GM19452 (cell line): ENCODE results near the gene KIAA1217.
A peak's percentile ranks its signal among the peaks of the same experiment; 100 is the strongest.
"Not testable (repeated sequence)": the region's sequence is repeated elsewhere in the genome, so short reads cannot be mapped to it uniquely, and the experiment has no call there.

ENCODE experiments used
- ATAC-seq: cut with Tn5 transposase; IDR thresholded peaks from one replicate; pipeline ENCODE4 v1.9.1; 2021; ENCODE audit not compliant: unreplicated experiment

KIAA1217 gene

DNA sequence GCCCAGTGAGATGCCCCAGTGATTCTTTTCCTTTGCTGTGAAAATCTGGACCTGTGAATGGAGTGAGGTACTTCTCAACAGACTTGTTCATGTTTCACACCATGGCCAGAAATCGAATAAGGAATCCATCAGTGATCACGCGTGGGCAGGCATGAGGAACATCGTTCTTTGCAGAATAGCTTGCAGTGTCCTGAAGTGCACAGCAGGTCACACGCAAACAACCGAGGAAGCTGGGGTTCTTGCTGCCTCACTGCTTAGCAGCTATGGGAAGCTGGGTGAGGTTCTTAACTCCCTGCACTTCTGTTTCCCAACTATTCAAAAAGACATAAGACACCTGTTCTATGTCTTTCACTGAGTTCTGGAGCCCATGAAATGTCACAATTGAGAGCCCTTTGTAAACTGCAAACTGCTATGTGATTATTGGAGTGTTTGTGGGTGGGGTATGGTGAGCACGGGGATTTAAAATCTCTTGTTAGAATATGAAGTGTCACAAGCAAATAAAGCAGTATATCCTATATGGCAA is 253.4 kb downstream of the KIAA1217 start:
- no peak for ATAC-seq

DNA sequence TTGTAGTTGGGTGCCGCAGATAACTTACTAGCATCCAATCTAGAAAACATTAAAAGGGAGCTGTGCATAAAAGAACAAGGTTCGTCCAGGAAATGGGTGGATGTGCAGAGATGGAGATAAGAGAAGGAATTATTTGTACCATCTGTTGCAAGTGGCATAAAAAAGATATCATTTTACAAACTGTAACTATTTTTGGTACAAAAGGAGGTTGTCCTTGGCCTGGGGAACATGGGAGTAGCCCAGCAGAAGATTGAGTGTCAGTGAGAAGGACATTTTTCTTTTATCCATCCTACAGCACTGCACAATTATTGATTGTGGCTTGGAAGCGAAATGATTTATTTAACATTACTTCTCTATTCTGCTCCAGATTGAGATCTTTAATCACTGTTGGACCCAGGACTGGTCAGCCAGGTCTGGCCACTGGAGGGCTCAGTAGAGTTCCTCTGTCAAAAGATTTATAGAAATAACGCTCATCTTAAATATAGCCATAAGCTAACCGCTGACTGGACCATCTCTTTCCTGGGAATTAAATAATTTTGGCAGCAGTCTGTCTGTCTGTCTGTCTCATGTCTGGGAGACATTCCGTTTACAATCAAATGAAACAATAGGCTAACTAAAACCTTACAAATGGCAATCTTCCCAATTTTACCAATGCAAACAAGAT is 254.1 kb downstream of the KIAA1217 start:
- ATAC-seq = no peak

DNA sequence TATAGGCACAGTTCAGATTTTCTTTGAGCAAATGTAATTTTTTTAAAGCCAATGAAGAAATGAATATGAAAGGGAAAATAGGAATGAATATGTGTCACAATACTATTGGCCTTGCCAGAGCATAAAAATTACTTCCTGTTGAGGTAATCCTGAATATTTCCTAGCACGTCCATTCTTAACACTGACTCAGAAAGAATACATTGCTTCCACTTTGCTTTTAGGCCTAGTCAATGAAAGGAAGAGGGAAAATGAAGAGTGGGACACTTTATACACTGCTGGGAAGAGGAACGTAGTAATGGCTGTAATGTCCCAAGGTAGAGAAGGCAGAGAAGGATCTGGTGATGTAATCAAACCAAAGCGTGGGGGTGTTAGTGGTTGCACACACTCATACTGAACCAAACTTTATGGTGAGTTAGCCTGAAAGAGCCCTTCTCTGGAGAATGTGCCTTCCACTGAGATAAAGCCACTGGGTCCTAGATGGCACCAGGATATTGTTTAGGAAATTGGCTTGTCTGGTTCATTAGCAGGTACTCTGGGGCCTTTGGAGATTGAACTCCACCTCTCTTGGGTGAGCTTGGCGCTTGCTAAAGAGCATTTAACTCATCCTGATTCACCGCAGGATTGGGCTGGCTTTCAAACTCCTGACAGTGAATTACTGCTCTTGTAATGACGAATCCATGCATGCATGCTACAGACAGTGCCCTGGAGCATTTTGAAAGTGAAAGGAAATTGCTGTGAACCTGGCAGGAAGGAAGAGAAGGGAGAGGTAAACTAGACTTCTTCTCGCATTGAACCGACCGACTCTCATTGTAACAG is 254.9 kb downstream of the KIAA1217 start:
- ATAC-seq = peak; percentile 52

DNA sequence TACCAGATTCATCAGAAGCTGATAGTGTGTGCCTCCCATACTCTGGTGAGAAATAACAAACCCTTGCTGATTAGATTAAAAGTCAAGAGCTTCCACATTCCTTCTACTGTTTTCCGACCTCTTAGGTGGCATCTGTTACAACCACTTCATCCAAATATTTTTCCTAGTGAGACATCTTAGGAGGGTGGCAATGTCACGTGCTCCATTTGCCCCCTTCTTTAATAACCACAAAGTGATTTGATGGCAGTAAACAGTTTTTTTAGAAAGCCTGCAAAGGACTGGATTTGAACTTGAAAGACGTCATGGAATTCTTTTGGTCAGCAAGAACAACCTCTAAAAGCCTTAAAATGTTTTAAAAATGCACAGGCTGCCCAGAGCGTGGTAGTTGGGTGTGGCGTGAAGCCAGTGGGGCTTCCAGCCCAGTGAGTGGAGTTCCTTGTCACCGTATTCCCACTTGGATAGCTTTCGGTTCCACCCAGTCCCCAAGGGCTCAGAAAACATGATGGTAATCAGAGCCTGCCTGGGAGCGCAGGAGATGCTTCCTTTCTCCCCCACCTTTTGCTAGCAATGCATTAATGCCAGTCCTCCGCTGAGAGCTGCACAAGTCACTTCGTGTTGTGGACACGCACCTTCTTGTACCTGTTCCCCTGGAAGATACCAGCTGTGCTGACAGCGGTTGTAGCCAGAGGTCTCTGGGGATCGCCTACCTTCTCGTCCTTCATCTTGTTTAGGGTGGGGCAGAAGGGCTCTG is 256.4 kb downstream of the KIAA1217 start:
- ATAC-seq = no peak

DNA sequence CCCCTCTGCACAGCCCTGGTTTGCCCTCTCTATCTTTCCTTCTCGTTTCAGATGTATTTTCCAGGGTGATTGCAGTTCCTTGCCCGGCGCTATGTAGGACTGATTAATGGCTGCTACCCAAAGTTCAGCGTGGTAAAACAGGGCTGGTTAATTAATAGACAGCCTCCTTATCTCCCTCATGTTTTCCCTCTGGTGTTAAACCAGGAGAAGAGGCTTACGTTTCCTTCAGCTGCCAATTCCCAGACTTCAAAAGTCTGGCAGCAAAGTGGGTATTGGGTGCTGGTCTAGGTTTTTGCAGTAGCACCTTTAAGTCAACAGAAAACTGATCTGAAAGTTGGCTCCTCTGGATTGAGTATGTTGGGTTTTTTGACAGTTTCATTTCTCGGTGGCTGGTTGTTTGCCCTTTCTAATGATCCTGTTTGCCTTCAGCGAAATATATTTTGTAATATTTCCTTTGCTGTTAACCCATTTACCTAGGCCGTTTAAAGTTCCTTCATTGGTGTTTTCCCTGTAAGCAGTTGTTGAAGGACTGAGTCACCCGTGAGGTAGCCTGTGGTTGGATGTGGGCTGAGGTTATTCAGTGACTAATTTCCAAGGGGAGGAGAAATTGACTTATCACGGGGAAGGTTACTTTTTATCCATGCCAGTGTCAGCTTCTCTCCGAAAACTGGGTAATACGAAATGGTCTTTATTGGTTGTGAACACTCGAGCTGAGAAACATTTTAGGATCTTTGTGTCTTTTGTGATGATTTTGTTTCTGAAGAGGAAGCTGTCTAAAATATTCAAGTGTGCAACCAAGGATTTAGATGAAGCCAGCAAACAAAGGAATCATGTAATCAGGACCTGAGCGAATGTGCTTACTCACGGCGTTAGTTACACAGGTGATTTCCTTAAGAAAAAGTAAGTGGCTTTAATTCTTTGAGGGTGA is 257.2 kb downstream of the KIAA1217 start:
- ATAC-seq = no peak

DNA sequence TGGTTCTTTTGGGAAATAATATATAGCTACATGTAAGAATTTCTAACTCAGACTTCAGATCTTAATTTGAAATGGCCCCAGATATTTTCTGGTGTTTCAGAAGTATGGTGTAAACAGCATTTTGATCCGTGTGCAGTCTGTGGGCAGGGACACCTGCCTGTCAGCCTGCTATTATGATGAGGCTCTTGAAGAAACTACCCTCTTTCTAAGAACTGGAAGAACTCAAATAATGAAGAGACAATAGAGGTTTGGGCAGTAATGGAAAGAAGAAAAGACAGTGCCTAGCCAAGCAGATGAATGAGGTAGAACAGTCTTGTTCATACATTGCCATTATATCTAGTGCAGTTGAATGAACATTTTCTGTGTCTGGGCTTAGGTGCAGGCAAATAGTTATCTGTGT is 258.2 kb downstream of the KIAA1217 start:
- no peak for ATAC-seq

DNA sequence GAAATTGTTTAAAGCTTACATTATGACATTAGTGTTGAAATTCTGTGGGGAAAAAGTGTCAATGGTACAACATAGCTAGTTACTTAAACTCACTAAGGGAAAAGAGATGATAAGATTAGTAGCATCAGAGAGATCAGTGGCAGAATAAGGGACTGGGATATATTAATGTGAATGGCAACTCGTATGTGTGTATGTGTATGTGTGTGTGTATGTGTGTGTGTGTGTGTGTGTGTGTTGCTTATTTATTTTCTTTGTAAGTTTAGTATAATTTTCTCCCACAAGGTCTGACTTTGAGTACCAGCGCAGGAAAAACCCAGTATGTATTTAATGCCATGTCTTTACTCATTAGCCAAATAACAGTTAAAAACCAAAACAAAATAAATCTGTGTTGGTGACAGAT is 258.7 kb downstream of the KIAA1217 start:
- no peak for ATAC-seq

DNA sequence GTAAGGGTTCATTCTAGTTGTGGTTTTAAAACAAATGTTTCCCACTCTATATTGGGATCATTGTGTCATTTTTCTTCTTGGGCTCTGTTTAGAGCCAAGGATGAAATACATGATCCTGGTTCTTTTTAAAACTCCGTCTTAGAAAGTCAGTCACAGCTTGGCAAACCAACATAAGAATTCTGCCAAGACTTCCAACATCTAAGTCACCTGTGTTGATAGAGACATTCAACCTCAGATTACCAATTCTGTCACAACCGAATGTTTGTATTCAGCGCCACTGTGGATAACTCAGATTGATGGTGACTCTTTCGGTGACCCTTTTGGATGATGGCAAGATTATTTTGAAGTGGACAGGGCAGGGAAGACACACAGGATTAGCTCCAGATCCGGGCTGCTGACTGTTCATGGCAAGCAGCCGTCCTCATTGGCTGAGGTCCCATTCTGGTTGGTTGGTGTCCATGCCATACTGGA is 259.4 kb downstream of the KIAA1217 start:
- no peak for ATAC-seq

DNA sequence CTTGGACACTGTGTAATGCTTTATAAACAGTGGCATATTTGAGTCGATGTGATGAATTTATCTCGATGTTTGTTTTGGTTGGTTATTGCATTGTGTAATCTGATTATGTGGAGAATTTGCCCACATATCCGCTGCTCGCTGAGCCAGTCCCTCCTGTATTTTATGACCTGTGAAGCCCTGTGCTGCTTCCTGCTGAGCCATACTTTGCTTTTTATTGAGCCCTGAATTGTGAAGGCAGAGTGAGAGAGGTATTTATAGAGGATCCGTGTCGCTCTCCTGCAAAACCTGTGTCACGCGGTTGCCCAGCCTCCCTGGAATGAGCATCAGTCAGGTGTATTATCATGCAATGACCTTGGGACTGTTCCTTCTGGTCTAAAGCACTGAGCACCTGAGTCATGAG is 261.1 kb downstream of the KIAA1217 start:
- ATAC-seq = no peak

DNA sequence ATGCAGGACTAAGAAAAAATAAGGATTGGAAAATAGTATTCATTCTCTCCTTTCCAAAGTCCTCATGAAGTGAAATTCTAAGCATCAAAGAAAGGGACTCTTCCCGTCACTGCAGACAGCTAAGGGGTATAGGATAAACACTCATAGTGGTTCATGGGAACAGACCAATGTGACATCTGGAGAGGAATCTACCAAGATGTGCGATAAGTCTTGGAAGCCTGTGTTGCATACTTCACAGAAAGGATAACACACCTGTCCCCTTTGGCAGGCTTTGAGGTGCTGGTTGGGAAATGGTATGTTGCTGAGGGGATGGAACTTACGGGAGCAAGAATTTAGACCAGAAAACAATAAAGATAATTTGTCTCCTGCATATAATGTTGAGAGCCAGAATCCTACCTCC is 266.7 kb downstream of the KIAA1217 start:
- ATAC-seq = no peak

DNA sequence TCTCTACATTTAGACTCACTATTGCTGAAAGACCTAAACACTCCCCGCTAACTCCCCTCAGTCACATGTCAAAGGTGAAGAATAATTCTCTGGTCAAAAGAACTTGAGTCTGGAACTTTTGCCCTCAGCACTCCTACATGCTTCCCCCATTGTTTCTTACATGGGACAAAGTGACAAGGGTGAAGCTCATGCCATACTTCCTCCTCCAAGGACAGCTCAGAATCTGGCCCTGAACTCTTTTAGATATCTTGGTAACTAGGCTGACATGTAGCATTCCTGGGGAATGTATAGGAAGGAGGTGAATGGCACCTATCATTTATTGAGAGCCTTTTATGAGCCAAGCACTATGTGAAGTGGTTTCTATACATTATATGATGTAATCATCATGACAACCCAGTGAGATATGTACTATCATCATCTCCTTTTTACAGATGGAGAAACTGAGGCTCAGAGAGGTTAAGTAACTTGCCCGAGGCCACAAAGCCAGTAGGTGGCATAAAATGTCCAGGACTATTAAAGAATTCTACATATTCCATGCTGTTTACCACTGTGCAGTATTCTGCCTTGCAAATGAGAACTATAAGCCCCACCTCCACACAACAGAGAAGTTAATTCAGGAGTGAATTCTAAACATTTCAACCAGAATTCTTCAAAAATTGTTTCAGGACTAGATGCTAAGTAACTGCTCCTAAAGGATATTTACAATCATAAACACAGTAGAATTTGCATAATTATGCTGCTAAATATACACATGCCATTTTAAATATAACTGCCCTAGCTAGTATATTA is 268.2 kb downstream of the KIAA1217 start:
- no peak for ATAC-seq

DNA sequence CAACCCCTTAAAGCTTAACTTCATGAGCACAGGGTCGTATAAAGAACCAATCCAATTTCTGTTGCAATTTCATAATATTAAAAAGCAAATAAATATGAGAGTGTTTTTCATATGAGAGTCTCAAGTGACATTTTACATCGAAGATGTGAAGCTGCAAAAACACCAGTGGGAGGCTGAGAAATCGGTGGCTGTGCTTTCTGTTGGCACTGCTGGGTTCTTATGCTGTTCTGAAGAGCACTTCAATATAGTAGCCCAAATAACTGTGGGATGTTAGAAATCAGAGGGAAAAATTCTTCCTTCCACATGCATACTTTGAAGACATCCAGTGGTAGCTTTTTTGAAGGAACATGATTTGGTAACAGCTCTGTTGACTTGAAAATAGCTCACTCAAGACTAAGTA is 269.0 kb downstream of the KIAA1217 start:
- no peak for ATAC-seq

DNA sequence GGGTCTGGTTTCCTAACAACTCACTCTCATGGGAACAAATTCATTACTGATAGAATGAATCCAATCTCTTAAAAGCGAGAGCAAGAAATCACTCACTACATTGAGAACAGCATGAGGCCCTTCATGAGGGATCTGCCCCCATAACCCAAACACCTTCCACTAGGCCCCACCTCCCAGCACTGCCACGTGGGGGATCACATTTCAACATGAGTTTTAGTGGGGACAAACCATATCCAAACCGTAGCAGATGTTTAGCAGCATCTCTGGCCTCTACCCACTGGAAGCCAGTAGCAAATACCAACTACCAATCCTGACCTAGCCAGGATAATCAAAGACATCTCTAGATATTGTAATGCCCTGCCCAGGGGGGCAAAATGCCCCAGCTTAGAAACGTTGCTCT is 270.9 kb downstream of the KIAA1217 start:
- ATAC-seq = no peak

DNA sequence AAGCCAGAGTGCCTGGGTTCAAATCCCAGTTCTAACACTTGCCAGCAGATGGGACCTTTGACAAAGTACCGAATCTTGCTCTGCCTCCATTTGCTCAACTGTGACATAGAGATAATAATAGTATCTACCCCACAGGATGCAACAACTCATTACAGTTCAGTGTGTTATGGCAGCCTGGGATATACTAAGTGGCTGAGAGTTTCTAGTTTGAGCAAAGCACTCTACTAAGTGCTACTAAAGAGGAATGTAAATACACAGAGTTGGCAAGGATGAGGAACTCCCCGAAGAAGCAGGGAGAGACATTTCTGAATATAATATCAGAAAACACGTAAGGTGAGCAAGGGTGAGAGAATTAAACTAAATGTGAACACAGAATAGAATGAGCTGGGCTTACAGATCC is 271.5 kb downstream of the KIAA1217 start:
- ATAC-seq = no peak

DNA sequence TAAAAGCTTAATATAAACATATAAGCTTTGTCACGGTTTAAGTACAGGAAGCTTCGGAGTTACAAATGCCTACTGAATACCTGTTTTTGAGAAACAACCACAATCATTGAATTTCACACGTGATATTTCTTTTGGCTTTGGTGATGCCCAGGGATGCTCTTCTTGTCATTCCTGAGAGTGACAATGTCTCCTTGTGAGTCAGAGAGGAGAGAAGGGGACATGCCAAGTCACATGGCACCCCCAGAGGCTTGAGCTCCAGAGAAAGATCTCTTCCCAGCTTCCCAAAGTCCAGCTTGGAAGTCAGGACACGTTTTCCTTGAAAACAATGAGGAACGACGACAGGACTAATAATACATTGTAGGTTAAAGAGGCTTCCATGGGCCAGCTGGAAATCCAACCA is 272.3 kb downstream of the KIAA1217 start:
- ATAC-seq = no peak

DNA sequence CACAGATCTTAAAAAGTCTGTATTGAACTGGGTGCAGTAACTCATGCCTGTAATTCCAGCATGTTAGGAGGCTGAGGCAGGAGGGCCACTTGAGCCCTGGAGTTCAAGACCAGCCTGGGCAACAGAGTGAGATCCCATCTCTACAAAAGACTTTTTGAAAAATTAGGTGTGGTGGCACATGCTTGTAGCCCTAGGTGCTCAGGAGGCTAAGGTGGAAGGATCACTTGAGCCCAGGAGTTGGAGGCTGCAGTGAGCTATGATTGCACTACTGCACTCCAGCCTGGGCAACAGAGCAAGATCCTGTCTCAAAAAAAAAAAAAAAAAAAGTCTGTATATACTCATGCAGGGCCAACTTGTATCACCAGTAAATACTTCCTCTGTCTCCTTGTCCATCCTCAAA is 273.8 kb downstream of the KIAA1217 start:
- ATAC-seq = not testable (repeated sequence)

DNA sequence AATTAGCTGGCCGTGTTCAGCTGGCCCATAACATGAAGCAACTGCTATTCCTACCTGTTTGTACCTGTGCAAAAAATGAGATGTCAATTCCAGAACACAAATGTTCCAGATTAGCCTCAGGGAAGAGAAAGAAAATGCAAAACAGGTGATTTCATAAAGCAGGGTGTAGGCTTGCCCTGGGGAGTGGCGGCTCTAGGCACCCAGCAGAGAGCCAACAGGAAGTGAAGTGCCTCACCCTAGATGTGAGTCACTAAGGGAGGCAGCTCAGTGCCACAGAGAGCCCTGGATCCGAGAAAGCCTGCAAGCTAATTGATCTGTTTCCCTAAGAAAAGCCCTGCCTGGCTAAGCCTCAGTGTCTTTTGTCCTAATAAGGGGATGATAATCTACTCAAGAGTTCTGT is 274.8 kb downstream of the KIAA1217 start:
- ATAC-seq = no peak

DNA sequence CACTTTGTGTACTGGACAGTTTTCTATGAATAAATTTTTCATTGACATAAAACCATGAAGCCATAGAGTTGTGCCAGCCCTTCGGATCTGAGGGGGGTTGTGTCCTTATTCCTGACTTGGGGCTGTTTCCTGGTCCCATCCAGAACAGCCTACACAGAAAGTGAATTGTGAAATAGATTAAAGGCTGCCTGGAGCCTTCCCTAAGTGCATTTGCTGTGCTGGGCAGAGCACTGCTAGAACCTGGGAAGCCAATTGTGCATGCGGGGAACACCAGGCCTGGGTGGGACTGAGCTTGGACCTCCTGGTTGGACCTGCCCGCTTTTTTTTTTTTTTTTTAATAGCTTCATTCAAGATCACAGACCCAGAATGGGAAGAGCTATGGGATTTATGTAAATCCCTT is 275.8 kb downstream of the KIAA1217 start:
- no peak for ATAC-seq

DNA sequence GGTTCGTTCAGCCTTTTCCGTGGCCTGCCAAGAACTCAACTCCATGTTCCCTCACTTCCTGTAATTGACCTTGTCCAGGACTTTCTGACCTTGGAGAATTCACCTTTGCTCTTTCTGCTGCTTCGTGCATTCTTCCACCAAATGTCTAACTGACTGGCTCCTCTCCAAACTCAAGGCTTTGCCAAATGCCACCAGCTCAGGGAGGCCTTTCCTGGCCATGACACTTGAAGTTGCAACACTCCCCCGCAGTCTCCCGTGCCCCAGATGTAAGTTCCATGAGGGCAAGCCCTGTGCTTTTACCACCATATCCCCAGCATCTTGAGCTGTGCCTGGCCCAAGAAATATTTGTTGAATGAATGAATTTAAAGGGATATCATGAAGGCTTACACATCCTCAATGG is 276.4 kb downstream of the KIAA1217 start:
- no peak for ATAC-seq

DNA sequence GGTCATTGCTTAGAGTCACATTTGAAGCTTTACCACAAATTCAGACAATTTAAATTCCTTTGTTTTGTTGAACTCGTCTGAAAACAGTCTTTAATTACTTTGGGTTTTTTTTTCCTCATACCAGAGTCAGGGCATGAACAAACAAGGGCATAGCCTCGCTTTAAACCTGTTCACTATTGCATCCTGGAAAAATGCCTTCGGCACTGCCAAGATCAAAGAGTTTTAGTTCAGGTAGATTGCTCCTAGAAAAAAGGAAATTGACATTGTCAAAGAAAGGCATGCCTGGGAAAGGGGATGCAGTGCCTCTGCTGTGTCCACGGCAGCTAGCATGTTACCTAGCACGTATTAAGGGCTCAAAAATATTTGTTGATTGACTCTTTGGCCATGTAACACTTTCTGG is 279.7 kb downstream of the KIAA1217 start:
- no peak for ATAC-seq
